AG04449 (cell line): ENCODE measurements around the gene CD2AP.

Experiments
- CTCF ChIA-PET: fragments of 350-600 bp; formaldehyde crosslinking; extraction: SDS; loops from one replicate; lab custom pipeline; 2021; ENCODE audit warnings: antibody characterized with exemption; lab: Yijun Ruan, JAX
- POLR2A ChIA-PET: fragments of 400-600, 350-600 bp; formaldehyde crosslinking; extraction: SDS; loops from one replicate; lab custom pipeline; 2020; ENCODE audit warnings: antibody characterized with exemption, inconsistent platforms; lab: Yijun Ruan, JAX
- DNase-seq: peaks from one replicate; pipeline ENCODE4 v3.0.0-alpha.2; 2010; ENCODE audit warnings: low read depth, low spot score
- H3K4me3 ChIP-seq: 2 replicates; pipeline ENCODE4 v1.5.1; 2011; ENCODE audit warnings: low read depth, mild to moderate bottlenecking, control low read depth, low read length
- TF ChIP-seq, protein P1 (sequence below): IDR thresholded peaks from one replicate; pipeline ENCODE4 v1.5.1; 2011; ENCODE audit warnings: mild to moderate bottlenecking, moderate library complexity, low read length, control low read depth, inconsistent platforms; ENCODE audit not compliant: insufficient read depth; ENCODE audit errors: missing control alignments

The CD2AP gene

DNA sequence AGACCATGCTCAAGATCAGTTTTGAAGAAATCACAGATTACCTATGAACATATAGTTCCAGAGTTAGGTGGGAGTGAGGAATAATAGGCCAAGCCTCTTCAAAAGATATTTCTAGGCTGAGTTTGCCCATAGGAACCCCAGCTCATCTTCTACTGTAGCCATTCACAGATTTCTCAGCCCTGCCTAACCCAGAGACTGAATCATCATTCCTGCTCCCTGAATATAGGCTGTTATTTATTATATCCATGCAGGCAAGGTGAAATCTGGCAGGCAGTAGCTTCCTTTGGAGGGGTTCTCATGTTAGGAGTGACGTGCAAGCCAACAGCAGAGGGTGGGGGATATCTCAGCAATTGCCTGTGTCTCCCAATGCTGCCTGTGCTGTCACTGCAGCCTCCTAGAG lies 195.2 kb downstream of the CD2AP start:
- POLR2A ChIA-PET, result no interaction called here
- CTCF ChIA-PET, result no interaction called here
- no peak for DNase-seq

DNA sequence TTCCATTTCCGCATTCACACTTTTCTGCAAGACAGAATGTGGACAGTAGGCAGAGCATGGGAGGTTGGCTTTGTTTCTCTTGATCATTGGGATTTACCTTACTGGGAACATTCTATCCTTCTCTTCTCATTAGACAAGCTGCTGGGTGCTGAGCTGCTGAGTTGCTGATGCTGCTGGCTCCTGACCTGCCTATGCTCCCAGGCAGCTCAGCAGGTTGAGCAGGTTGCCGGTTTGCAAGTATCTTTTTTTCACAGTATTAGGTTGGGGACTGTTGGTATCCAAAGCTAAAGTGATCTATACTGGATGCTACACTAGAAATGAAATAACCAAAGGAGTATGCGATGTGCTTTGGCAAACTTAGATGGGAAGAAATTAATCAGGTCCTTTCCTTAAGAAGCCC lies 197.1 kb downstream of the CD2AP start:
- H3K4me3 ChIP-seq, result no peak overlapping the region
- TF ChIP-seq, protein P1, sequence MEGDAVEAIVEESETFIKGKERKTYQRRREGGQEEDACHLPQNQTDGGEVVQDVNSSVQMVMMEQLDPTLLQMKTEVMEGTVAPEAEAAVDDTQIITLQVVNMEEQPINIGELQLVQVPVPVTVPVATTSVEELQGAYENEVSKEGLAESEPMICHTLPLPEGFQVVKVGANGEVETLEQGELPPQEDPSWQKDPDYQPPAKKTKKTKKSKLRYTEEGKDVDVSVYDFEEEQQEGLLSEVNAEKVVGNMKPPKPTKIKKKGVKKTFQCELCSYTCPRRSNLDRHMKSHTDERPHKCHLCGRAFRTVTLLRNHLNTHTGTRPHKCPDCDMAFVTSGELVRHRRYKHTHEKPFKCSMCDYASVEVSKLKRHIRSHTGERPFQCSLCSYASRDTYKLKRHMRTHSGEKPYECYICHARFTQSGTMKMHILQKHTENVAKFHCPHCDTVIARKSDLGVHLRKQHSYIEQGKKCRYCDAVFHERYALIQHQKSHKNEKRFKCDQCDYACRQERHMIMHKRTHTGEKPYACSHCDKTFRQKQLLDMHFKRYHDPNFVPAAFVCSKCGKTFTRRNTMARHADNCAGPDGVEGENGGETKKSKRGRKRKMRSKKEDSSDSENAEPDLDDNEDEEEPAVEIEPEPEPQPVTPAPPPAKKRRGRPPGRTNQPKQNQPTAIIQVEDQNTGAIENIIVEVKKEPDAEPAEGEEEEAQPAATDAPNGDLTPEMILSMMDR, result no peak
- POLR2A ChIA-PET, result no interaction called here
- CTCF ChIA-PET, result no interaction called here
- DNase-seq, result no peak

More for the DNA sequence above, 195.2 kb downstream of the CD2AP start:
- no peak overlapping the region for H3K4me3 ChIP-seq
- TF ChIP-seq, protein P1, result no peak
